NCI-H748 (cell line): ENCODE results near the gene SMARCC1.

Experiments used
- DNase-seq: peaks from one replicate; lab custom pipeline; 2025; ENCODE audit not compliant: unreplicated experiment; lab: John Stamatoyannopoulos, UW

Gene SMARCC1

GRCh38 chr3:47636225-47636624, 145.5 kb downstream of the SMARCC1 start:
- no peak for DNase-seq

- DNase-seq = no peak
These were observed 146.2 kb downstream of the SMARCC1 start for GRCh38 chr3:47635536-47635935.

- DNase-seq = no peak
These were observed 146.7 kb downstream of the SMARCC1 start for GRCh38 chr3:47634996-47635395.

GRCh38 chr3:47630810-47631209, 150.9 kb downstream of the SMARCC1 start:
- DNase-seq = no peak

- DNase-seq = no peak
These were observed 151.9 kb downstream of the SMARCC1 start for GRCh38 chr3:47629770-47630169.

GRCh38 chr3:47628426-47628825, 153.3 kb downstream of the SMARCC1 start:
- DNase-seq = no peak

GRCh38 chr3:47622671-47623461, 158.8 kb downstream of the SMARCC1 start:
- no peak for DNase-seq

- no peak for DNase-seq
These were observed 164.3 kb downstream of the SMARCC1 start for GRCh38 chr3:47617086-47618010.

- DNase-seq = no peak
These were observed 166.9 kb downstream of the SMARCC1 start for GRCh38 chr3:47614788-47615187.

- no peak for DNase-seq
These were observed 168.0 kb downstream of the SMARCC1 start for GRCh38 chr3:47613722-47614121.

GRCh38 chr3:47612879-47613278, 168.8 kb downstream of the SMARCC1 start:
- no peak for DNase-seq

GRCh38 chr3:47612178-47612577, 169.5 kb downstream of the SMARCC1 start:
- DNase-seq = no peak

- no peak for DNase-seq
These were observed 170.1 kb downstream of the SMARCC1 start for GRCh38 chr3:47611576-47611975.

GRCh38 chr3:47610583-47610982, 171.1 kb downstream of the SMARCC1 start:
- no peak for DNase-seq

GRCh38 chr3:47607335-47607734, 174.4 kb downstream of the SMARCC1 start:
- DNase-seq = no peak

- DNase-seq = no peak
These were observed 175.5 kb downstream of the SMARCC1 start for GRCh38 chr3:47606165-47606564.

- DNase-seq = no peak
These were observed 176.0 kb downstream of the SMARCC1 start for GRCh38 chr3:47605652-47606051.

- DNase-seq = no peak
These were observed 177.5 kb downstream of the SMARCC1 start for GRCh38 chr3:47604145-47604544.

GRCh38 chr3:47603332-47603731, 178.4 kb downstream of the SMARCC1 start:
- DNase-seq = no peak

- no peak for DNase-seq
These were observed 180.4 kb downstream of the SMARCC1 start for GRCh38 chr3:47601281-47601680.

GRCh38 chr3:47594792-47595191, 186.9 kb downstream of the SMARCC1 start:
- DNase-seq = no peak
